K562 (cell line): Measurements from ENCODE around the gene ERVH48-1.

Experiments used
- AFF1 ChIP-seq, 2 experiments: fragments of 450-650 bp; IDR thresholded peaks; 2 replicates each; pipeline ENCODE4 v1.6.1; 2018; ENCODE audit warnings: mild to moderate bottlenecking in 2 of 2, low read depth in 1 of 2; ENCODE audit not compliant: partially characterized antibody in 2 of 2
- BACH1 ChIP-seq: fragments of 200-800 bp; sonication (Bioruptor generic); IDR thresholded peaks from 2 replicates; pipeline ENCODE4 v1.6.1; 2016; ENCODE audit warnings: missing genetic modification characterization, missing compliant biosample characterization
- CEBPB ChIP-seq: fragments of 450-650 bp; IDR thresholded peaks from 2 replicates; pipeline ENCODE4 v1.6.1; 2016; ENCODE audit warnings: missing genetic modification characterization, missing compliant biosample characterization
- DACH1 ChIP-seq: fragments of 450-650 bp; IDR thresholded peaks from 2 replicates; pipeline ENCODE4 v1.6.1; 2018; ENCODE audit not compliant: partially characterized antibody
- MEF2D ChIP-seq: conservative IDR thresholded peaks from 2 replicates; pipeline ENCODE4 v1.6.1; 2016; ENCODE audit warnings: low read depth, missing genetic modification characterization, missing compliant biosample characterization
- PBX2 ChIP-seq, 2 experiments: IDR thresholded peaks in 1 of 2; conservative IDR thresholded peaks in 1 of 2; 2 replicates each; pipeline ENCODE4 v1.6.1; 2016; ENCODE audit warnings: low read depth in 2 of 2, mild to moderate bottlenecking in 1 of 2, missing compliant biosample characterization in 1 of 2, missing genetic modification characterization in 1 of 2, moderate library complexity in 1 of 2
- POLR2A ChIP-seq: fragments of 450-650 bp; conservative IDR thresholded peaks from 2 replicates; pipeline ENCODE4 v1.6.1; 2016
- TEAD4 ChIP-seq, 2 experiments: sonication (generic) in 1 of 2; formaldehyde crosslinking in 1 of 2; IDR thresholded peaks; 2 replicates each; pipeline versions ENCODE4 v1.6.1 to v1.8.0; 2012 to 2022; ENCODE audit warnings: borderline replicate concordance in 1 of 2, inconsistent platforms in 1 of 2, low read length in 1 of 2, mild to moderate bottlenecking in 1 of 2, missing genetic modification reagents in 1 of 2
- ZNF23 ChIP-seq: fragments of 250-450 bp; sonication (Bioruptor Pico); IDR thresholded peaks from 2 replicates; pipeline ENCODE4 v1.4.0; 2020; ENCODE audit warnings: mild to moderate bottlenecking
- TF ChIP-seq, protein P1 (sequence below), 2 experiments: fragments of 250-450 bp in 1 of 2; fragments of 450-650 bp in 1 of 2; sonication (Bioruptor Pico) in 1 of 2; IDR thresholded peaks; 2 replicates each; pipeline versions ENCODE4 v1.6.1 to v1.8.0; 2016 to 2021; ENCODE audit warnings: mild to moderate bottlenecking in 2 of 2, moderate library complexity in 2 of 2, missing compliant biosample characterization in 1 of 2, missing genetic modification characterization in 1 of 2

GRCh38 chr21:42906233-42906632 lies 19.2 kb downstream of the ERVH48-1 start:
- no peak for TF ChIP-seq POLR2A
- TF ChIP-seq AFF1 (IDR thresholded peaks at IDR 0.05; ENCODE audit: low read depth in 1 of 2, partially characterized antibody in 2 of 2) = no peak
- TF ChIP-seq MEF2D (tag) = no peak
- no peak for TF ChIP-seq ZNF23 (CRISPR knock-in tag)
- no peak for TF ChIP-seq BACH1
- TF ChIP-seq CEBPB (tag) = no peak
- TF ChIP-seq, protein P1, sequence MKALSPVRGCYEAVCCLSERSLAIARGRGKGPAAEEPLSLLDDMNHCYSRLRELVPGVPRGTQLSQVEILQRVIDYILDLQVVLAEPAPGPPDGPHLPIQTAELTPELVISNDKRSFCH (CRISPR knock-in tag; IDR thresholded peaks at IDR 0.05) = no peak
- TF ChIP-seq, protein P1 (tag; IDR thresholded peaks at IDR 0.05) = no peak
- TF ChIP-seq DACH1 = no peak
- no peak for TF ChIP-seq PBX2 (CRISPR knock-in tag; IDR thresholded peaks at IDR 0.05; ENCODE audit: low read depth)
- no peak for TF ChIP-seq PBX2 (tag; conservative IDR thresholded peaks at IDR 0.05; ENCODE audit: low read depth)
- TF ChIP-seq TEAD4 (IDR thresholded peaks at IDR 0.05; ENCODE audit: low read length) = no peak
- TF ChIP-seq TEAD4 (CRISPR knock-in tag; IDR thresholded peaks at IDR 0.05; ENCODE audit: borderline replicate concordance) = no peak
